ENCODE data around the gene ISCA2.

ISCA2 gene

GRCh38 chr14:74469548-74470518 is 23.7 kb upstream of the ISCA2 start:
- no CpG with 5 or more reads among the region's 7 CpGs for WGBS (ENCODE audit: extremely low coverage, insufficient coverage, insufficient read length)
- Histone ChIP-seq H3K9me3 (ENCODE audit: insufficient read depth, low read depth, low read length) (no peaks in the 10 kb centered on the region), H3K27ac (ENCODE audit: low read depth, low read length) (no peak overlapping the region), H4K12ac (ENCODE audit: low read depth, low read length) (no peak overlapping the region), H3K4me1 (ENCODE audit: control insufficient read depth in 1 of 2, insufficient read depth in 2 of 2, low read length in 2 of 2) (no peaks in the 10 kb centered on the region), H4K8ac (ENCODE audit: low read depth, low read length) (no peak overlapping the region), H3K79me1 (ENCODE audit: low read length) (no peaks in the 10 kb centered on the region), H3K4me3 (ENCODE audit: low read depth, low read length) (no peak overlapping the region), H3K14ac (ENCODE audit: low read length) (no peak overlapping the region), H2AFZ (ENCODE audit: insufficient read depth, low read length, poor library complexity) (no peak overlapping the region), H3K4ac (ENCODE audit: low read depth, low read length) (no peak overlapping the region), H2BK12ac (ENCODE audit: low read length) (no peak overlapping the region), H3K79me2 (ENCODE audit: control insufficient read depth, insufficient read depth, low read length, poor library complexity) (no peaks in the 10 kb centered on the region), H3K23ac (ENCODE audit: low read length) (no peak overlapping the region), H2AK5ac (ENCODE audit: low read length) (no peak overlapping the region), H2BK5ac (ENCODE audit: low read depth, low read length, poor library complexity) (no peak overlapping the region), H3K18ac (ENCODE audit: low read length) (no peak overlapping the region), H2BK120ac (ENCODE audit: insufficient read depth, low read length, poor library complexity) (no peak overlapping the region), H3K27me3 (ENCODE audit: insufficient read depth, low read length) (no peaks in the 10 kb centered on the region), H3K9ac (ENCODE audit: low read length) (no peak overlapping the region), H3K4me2 (ENCODE audit: low read length) (no peak overlapping the region), H3K36me3 (ENCODE audit: control insufficient read depth in 1 of 2, insufficient read depth in 2 of 2, low read length in 2 of 2) (peaks cover 8 to 23% of the 10 kb centered on the region in 2 experiments), H4K91ac (ENCODE audit: low read depth, low read length) (no peak overlapping the region)
- no peak for DNase-seq

DNA sequence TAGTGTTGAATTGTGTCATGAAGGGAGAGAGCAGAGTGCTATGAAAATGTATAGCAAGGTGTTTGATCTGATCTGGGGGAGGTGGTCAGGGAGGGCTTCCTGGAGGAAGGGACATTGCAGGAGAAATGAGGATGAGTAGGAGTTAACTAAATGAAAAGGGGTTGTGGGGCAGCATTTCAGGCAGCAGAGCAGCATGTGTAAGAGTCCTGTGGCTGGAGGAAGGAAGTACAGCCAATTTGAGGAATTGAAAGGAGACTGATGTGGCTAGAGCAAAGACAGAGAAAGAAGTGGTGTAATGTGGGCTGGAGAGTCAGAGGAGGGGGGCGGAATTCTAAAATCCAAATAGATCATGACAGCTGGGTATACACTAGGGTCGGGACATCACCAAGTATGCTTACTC is 21.0 kb upstream of the ISCA2 start:
- Histone ChIP-seq H2BK12ac (ENCODE audit: low read length) (no peak overlapping the region), H3K9me3 (ENCODE audit: insufficient read depth, low read depth, low read length) (no peaks in the 10 kb centered on the region), H2BK120ac (ENCODE audit: insufficient read depth, low read length, poor library complexity) (no peak overlapping the region), H3K27me3 (ENCODE audit: insufficient read depth, low read length) (no peaks in the 10 kb centered on the region), H3K27ac (ENCODE audit: low read depth, low read length) (no peak overlapping the region), H3K79me2 (ENCODE audit: control insufficient read depth, insufficient read depth, low read length, poor library complexity) (no peaks in the 10 kb centered on the region), H2AFZ (ENCODE audit: insufficient read depth, low read length, poor library complexity) (no peak overlapping the region), H3K4me1 (ENCODE audit: control insufficient read depth in 1 of 2, insufficient read depth in 2 of 2, low read length in 2 of 2) (no peaks in the 10 kb centered on the region), H3K4me2 (ENCODE audit: low read length) (no peak overlapping the region), H3K23ac (ENCODE audit: low read length) (no peak overlapping the region), H3K9ac (ENCODE audit: low read length) (no peak overlapping the region), H3K4ac (ENCODE audit: low read depth, low read length) (no peak overlapping the region), H3K14ac (ENCODE audit: low read length) (no peak overlapping the region), H4K12ac (ENCODE audit: low read depth, low read length) (no peak overlapping the region), H2BK5ac (ENCODE audit: low read depth, low read length, poor library complexity) (no peak overlapping the region), H4K91ac (ENCODE audit: low read depth, low read length) (no peak overlapping the region), H3K4me3 (ENCODE audit: low read depth, low read length) (no peak overlapping the region), H4K8ac (ENCODE audit: low read depth, low read length) (no peak overlapping the region), H3K18ac (ENCODE audit: low read length) (no peak overlapping the region), H3K36me3 (ENCODE audit: control insufficient read depth in 1 of 2, insufficient read depth in 2 of 2, low read length in 2 of 2) (peaks cover 15 to 30% of the 10 kb centered on the region in 2 experiments), H2AK5ac (ENCODE audit: low read length) (no peak overlapping the region), H3K79me1 (ENCODE audit: low read length) (no peaks in the 10 kb centered on the region)
- no CpG with 5 or more reads among the region's 2 CpGs for WGBS (ENCODE audit: extremely low coverage, insufficient coverage, insufficient read length)
- no peak for DNase-seq

DNA sequence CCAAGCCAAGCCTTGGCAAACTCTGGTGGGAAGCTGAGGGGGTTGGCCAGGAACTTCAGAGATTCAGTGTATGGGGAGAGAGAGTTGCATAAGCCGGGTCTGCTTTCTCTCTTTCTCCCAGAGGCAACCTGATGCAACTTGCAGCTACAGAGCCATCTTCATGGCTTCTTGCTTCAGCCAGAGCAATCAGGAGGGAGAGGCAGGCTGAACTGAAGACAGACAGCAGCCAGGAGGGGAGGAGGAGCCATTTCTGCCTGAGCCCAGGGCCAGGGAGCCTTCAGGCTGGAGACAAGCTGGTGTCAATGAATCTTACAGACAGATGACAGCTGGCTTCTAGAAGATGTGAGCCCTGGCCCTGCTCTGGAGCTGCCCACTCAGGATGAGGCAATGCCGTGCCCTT is 19.2 kb upstream of the ISCA2 start:
- no peak overlapping the region for H4K91ac ChIP-seq (ENCODE audit: low read depth, low read length)
- WGBS (ENCODE audit: extremely low coverage, insufficient coverage, insufficient read length): no CpG with 5 or more reads among the region's 2 CpGs
- no peak overlapping the region for H2BK120ac ChIP-seq (ENCODE audit: insufficient read depth, low read length, poor library complexity)
- H3K27ac ChIP-seq (ENCODE audit: low read depth, low read length): no peak overlapping the region
- H3K27me3 ChIP-seq (ENCODE audit: insufficient read depth, low read length): no peaks in the 10 kb centered on the region
- H3K4ac ChIP-seq (ENCODE audit: low read depth, low read length): no peak overlapping the region
- H3K9me3 ChIP-seq (ENCODE audit: insufficient read depth, low read depth, low read length): no peaks in the 10 kb centered on the region
- H3K79me2 ChIP-seq (ENCODE audit: control insufficient read depth, insufficient read depth, low read length, poor library complexity): no peaks in the 10 kb centered on the region
- no peak overlapping the region for H2BK5ac ChIP-seq (ENCODE audit: low read depth, low read length, poor library complexity)
- H3K18ac ChIP-seq (ENCODE audit: low read length): no peak overlapping the region
- H3K79me1 ChIP-seq (ENCODE audit: low read length): no peaks in the 10 kb centered on the region
- peaks cover 0 to 3% of the 10 kb centered on the region in 2 experiments for H3K4me1 ChIP-seq (ENCODE audit: control insufficient read depth in 1 of 2, insufficient read depth in 2 of 2, low read length in 2 of 2)
- H3K23ac ChIP-seq (ENCODE audit: low read length): no peak overlapping the region
- H3K9ac ChIP-seq (ENCODE audit: low read length): no peak overlapping the region
- no peak overlapping the region for H2AFZ ChIP-seq (ENCODE audit: insufficient read depth, low read length, poor library complexity)
- H4K8ac ChIP-seq (ENCODE audit: low read depth, low read length): no peak overlapping the region
- DNase-seq: no peak
- no peak overlapping the region for H3K14ac ChIP-seq (ENCODE audit: low read length)
- no peak overlapping the region for H4K12ac ChIP-seq (ENCODE audit: low read depth, low read length)
- H2AK5ac ChIP-seq (ENCODE audit: low read length): no peak overlapping the region
- H3K4me3 ChIP-seq (ENCODE audit: low read depth, low read length): no peak overlapping the region
- H3K4me2 ChIP-seq (ENCODE audit: low read length): no peak overlapping the region
- H3K36me3 ChIP-seq (ENCODE audit: control insufficient read depth in 1 of 2, insufficient read depth in 2 of 2, low read length in 2 of 2): peaks cover 17 to 30% of the 10 kb centered on the region in 2 experiments
- no peak overlapping the region for H2BK12ac ChIP-seq (ENCODE audit: low read length)

- no peak overlapping the region for H2AK5ac ChIP-seq (ENCODE audit: low read length)
- no peak overlapping the region for H3K4me2 ChIP-seq (ENCODE audit: low read length)
- H3K9ac ChIP-seq (ENCODE audit: low read length): no peak overlapping the region
- H3K27me3 ChIP-seq (ENCODE audit: insufficient read depth, low read length): no peaks in the 10 kb centered on the region
- no peak overlapping the region for H3K4ac ChIP-seq (ENCODE audit: low read depth, low read length)
- no peak overlapping the region for H3K27ac ChIP-seq (ENCODE audit: low read depth, low read length)
- H3K36me3 ChIP-seq (ENCODE audit: control insufficient read depth in 1 of 2, insufficient read depth in 2 of 2, low read length in 2 of 2): peaks cover 17 to 26% of the 10 kb centered on the region in 2 experiments
- no peak overlapping the region for H3K4me3 ChIP-seq (ENCODE audit: low read depth, low read length)
- H4K8ac ChIP-seq (ENCODE audit: low read depth, low read length): no peak overlapping the region
- no peak overlapping the region for H4K91ac ChIP-seq (ENCODE audit: low read depth, low read length)
- H3K79me1 ChIP-seq (ENCODE audit: low read length): no peaks in the 10 kb centered on the region
- no peak overlapping the region for H2BK5ac ChIP-seq (ENCODE audit: low read depth, low read length, poor library complexity)
- H2BK12ac ChIP-seq (ENCODE audit: low read length): no peak overlapping the region
- H3K23ac ChIP-seq (ENCODE audit: low read length): no peak overlapping the region
- no peaks in the 10 kb centered on the region for H3K79me2 ChIP-seq (ENCODE audit: control insufficient read depth, insufficient read depth, low read length, poor library complexity)
- no peaks in the 10 kb centered on the region for H3K9me3 ChIP-seq (ENCODE audit: insufficient read depth, low read depth, low read length)
- H3K14ac ChIP-seq (ENCODE audit: low read length): no peak overlapping the region
- peaks cover 0 to 8% of the 10 kb centered on the region in 2 experiments for H3K4me1 ChIP-seq (ENCODE audit: control insufficient read depth in 1 of 2, insufficient read depth in 2 of 2, low read length in 2 of 2)
- H3K18ac ChIP-seq (ENCODE audit: low read length): no peak overlapping the region
- H2BK120ac ChIP-seq (ENCODE audit: insufficient read depth, low read length, poor library complexity): no peak overlapping the region
- no peak overlapping the region for H4K12ac ChIP-seq (ENCODE audit: low read depth, low read length)
- H2AFZ ChIP-seq (ENCODE audit: insufficient read depth, low read length, poor library complexity): no peak overlapping the region
- peak in 1 of 2 donors; percentile 12 for DNase-seq
- no CpG with 5 or more reads among the region's 3 CpGs for whole genome bisulfite sequencing (ENCODE audit: extremely low coverage, insufficient coverage, insufficient read length)
Measured at GRCh38 chr14:74475678-74476077, 17.9 kb upstream of the ISCA2 start.
